A549 (cell line): ENCODE measurements around the gene DSCAM. TPM values are rescaled to one million over a fixed set of nuclear protein-coding genes. Genes with fewer than 3 reads are reported as not detected.

Source experiments
- ATAC-seq, 2 experiments: fragments of 200-7000 bp in 1 of 2; fragments of >200 bp in 1 of 2; cut with Nextera tagmentation in 1 of 2; cut with Tn5 transposase in 1 of 2; 3 replicates each; pipeline versions ENCODE4 v1.8.0 to v1.9.1; 2018 to 2020; ENCODE audit warnings: mild to moderate bottlenecking in 1 of 2, moderate library complexity in 1 of 2
- CTCF ChIA-PET: fragments of 300-600 bp; sonication (Branson Sonifier 250); formaldehyde crosslinking; extraction: SDS; loops from one replicate; lab custom pipeline; 2021; ENCODE audit warnings: antibody characterized with exemption, inconsistent platforms; lab: Yijun Ruan, JAX
- POLR2A ChIA-PET: fragments of 350-600 bp; formaldehyde crosslinking; extraction: SDS; loops from one replicate; lab custom pipeline; 2021; ENCODE audit warnings: antibody characterized with exemption, inconsistent platforms; lab: Yijun Ruan, JAX
- DNase-seq, 2 experiments: peaks; one replicate each; pipeline versions ENCODE4 v3.0.0 to v3.0.0-alpha.2; 2011 to 2016; ENCODE audit warnings: low read depth in 1 of 2, low spot score in 1 of 2
- FAIRE-seq: peaks from 2 replicates; lab custom pipeline; 2011; peaks lifted over from hg19 to GRCh38; lab: Jason Lieb, UNC
- H3K27ac ChIP-seq, 2 experiments: fragments of >200 bp; sonication (Bioruptor Twin); formaldehyde crosslinking; 3 replicates each; pipeline ENCODE4 v1.5.1; 2016 to 2017
- H3K4me1 ChIP-seq: fragments of >200 bp; sonication (Bioruptor Twin); formaldehyde crosslinking; 3 replicates; pipeline ENCODE4 v1.6.1; 2016
- H3K4me2 ChIP-seq: fragments of >200 bp; sonication (Bioruptor Twin); formaldehyde crosslinking; 3 replicates; pipeline ENCODE4 v1.6.1; 2016
- H3K4me3 ChIP-seq: fragments of >200 bp; sonication (Bioruptor Twin); formaldehyde crosslinking; 3 replicates; pipeline ENCODE4 v1.5.1; 2016
- H3K9me3 ChIP-seq: fragments of >200 bp; sonication (Bioruptor Twin); formaldehyde crosslinking; 3 replicates; pipeline ENCODE4 v1.6.1; 2016
- ATOH8 ChIP-seq: fragments of 250-450 bp; sonication (Bioruptor Pico); IDR thresholded peaks from 2 replicates; pipeline ENCODE4 v1.5.0; 2020; ENCODE audit warnings: low read depth, mild to moderate bottlenecking, moderate library complexity
- CBX8 ChIP-seq: fragments of 200-600 bp; sonication (generic); IDR thresholded peaks from 2 replicates; pipeline ENCODE4 v1.6.1; 2016
- CEBPB ChIP-seq, 2 experiments: fragments of >200 bp in 1 of 2; sonication (Bioruptor Twin) in 1 of 2; formaldehyde crosslinking in 1 of 2; IDR thresholded peaks; 2 replicates each; pipeline ENCODE4 v1.6.1; 2012 to 2016
- CHD2 ChIP-seq: fragments of 150-350 bp; IDR thresholded peaks from 2 replicates; pipeline ENCODE4 v1.6.1; 2014; ENCODE audit warnings: low read length; ENCODE audit not compliant: partially characterized antibody
- CHD4 ChIP-seq: fragments of 200-600 bp; sonication (generic); IDR thresholded peaks from 2 replicates; pipeline ENCODE4 v1.6.1; 2016; ENCODE audit warnings: antibody characterized with exemption, mild to moderate bottlenecking, borderline replicate concordance
- CTCF ChIP-seq: fragments of >200 bp; sonication (Bioruptor Twin); formaldehyde crosslinking; IDR thresholded peaks from 3 replicates; pipeline ENCODE4 v1.5.1; 2016
- E2F6 ChIP-seq: IDR thresholded peaks from 2 replicates; pipeline ENCODE4 v1.6.1; 2012; ENCODE audit warnings: low read depth, borderline replicate concordance
- ELK1 ChIP-seq: fragments of 150-350 bp; IDR thresholded peaks from 2 replicates; pipeline ENCODE4 v1.6.1; 2014; ENCODE audit warnings: low read depth, mild to moderate bottlenecking, low read length
- EP300 ChIP-seq, 2 experiments: fragments of >200 bp; sonication (Bioruptor Twin); formaldehyde crosslinking; IDR thresholded peaks; 2 replicates in 1 of 2; 3 replicates in 1 of 2; pipeline ENCODE4 v1.6.1; 2016 to 2017
- ESRRA ChIP-seq: fragments of 150-350 bp; IDR thresholded peaks from 2 replicates; pipeline ENCODE4 v1.6.1; 2014; ENCODE audit warnings: mild to moderate bottlenecking, low read length, borderline replicate concordance
- FOSB ChIP-seq: fragments of 250-450 bp; sonication (Bioruptor Pico); IDR thresholded peaks from 2 replicates; pipeline ENCODE4 v1.5.0; 2020; ENCODE audit warnings: mild to moderate bottlenecking, moderate library complexity
- FOXS1 ChIP-seq: fragments of 250-450 bp; sonication (Bioruptor Pico); IDR thresholded peaks from 2 replicates; pipeline ENCODE4 v1.5.0; 2020; ENCODE audit warnings: mild to moderate bottlenecking, moderate library complexity
- GATA3 ChIP-seq: IDR thresholded peaks from 2 replicates; pipeline ENCODE4 v1.6.1; 2012; ENCODE audit warnings: borderline replicate concordance
- HES2 ChIP-seq: fragments of >200 bp; sonication (Bioruptor Twin); formaldehyde crosslinking; IDR thresholded peaks from 2 replicates; pipeline ENCODE4 v1.6.1; 2016
- HEYL ChIP-seq: fragments of 250-450 bp; sonication (Bioruptor Pico); IDR thresholded peaks from 2 replicates; pipeline ENCODE4 v1.8.0; 2021; ENCODE audit warnings: mild to moderate bottlenecking, moderate library complexity
- KDM1A ChIP-seq: fragments of 200-600 bp; sonication (generic); IDR thresholded peaks from 2 replicates; pipeline ENCODE4 v1.6.1; 2016; ENCODE audit warnings: low read depth, mild to moderate bottlenecking
- MAZ ChIP-seq: fragments of 150-350 bp; IDR thresholded peaks from 2 replicates; pipeline ENCODE4 v1.6.1; 2014; ENCODE audit warnings: antibody characterized with exemption, low read depth, low read length, borderline replicate concordance
- NFE2L2 ChIP-seq: fragments of 150-350 bp; conservative IDR thresholded peaks from 2 replicates; pipeline ENCODE4 v1.6.1; 2014; ENCODE audit warnings: low read length
- PBX3 ChIP-seq: IDR thresholded peaks from 2 replicates; pipeline ENCODE4 v1.6.1; 2012
- POLR2A ChIP-seq: IDR thresholded peaks from 2 replicates; pipeline ENCODE4 v1.6.1; 2012; ENCODE audit warnings: mild to moderate bottlenecking, low read length
- POLR2AphosphoS2 ChIP-seq: conservative IDR thresholded peaks from 2 replicates; pipeline ENCODE4 v1.6.1; 2012; ENCODE audit warnings: low read length, improper control_type of control experiment, inconsistent platforms
- RARB ChIP-seq: fragments of 250-450 bp; sonication (Bioruptor Pico); IDR thresholded peaks from 2 replicates; pipeline ENCODE4 v1.8.0; 2021; ENCODE audit warnings: mild to moderate bottlenecking, moderate library complexity
- RFX5 ChIP-seq: fragments of 450-650 bp; IDR thresholded peaks from 2 replicates; pipeline ENCODE4 v1.7.1; 2014; ENCODE audit warnings: antibody characterized with exemption, mild to moderate bottlenecking, moderate library complexity
- SREBF2 ChIP-seq: fragments of 450-650 bp; IDR thresholded peaks from 2 replicates; pipeline ENCODE4 v1.6.1; 2014; ENCODE audit warnings: mild to moderate bottlenecking, moderate library complexity
- TFCP2L1 ChIP-seq: fragments of 250-450 bp; sonication (Bioruptor Pico); IDR thresholded peaks from 2 replicates; pipeline ENCODE4 v1.5.0; 2021; ENCODE audit warnings: mild to moderate bottlenecking
- TP53 ChIP-seq: fragments of 250-450 bp; sonication (Bioruptor Pico); IDR thresholded peaks from 2 replicates; pipeline ENCODE4 v1.5.0; 2021; ENCODE audit warnings: mild to moderate bottlenecking, moderate library complexity
- USF2 ChIP-seq: fragments of 450-650 bp; IDR thresholded peaks from 2 replicates; pipeline ENCODE4 v1.6.1; 2014; ENCODE audit warnings: antibody characterized with exemption
- ZFP36 ChIP-seq: fragments of 450-650 bp; IDR thresholded peaks from 2 replicates; pipeline ENCODE4 v1.6.1; 2014; ENCODE audit warnings: borderline replicate concordance; ENCODE audit not compliant: partially characterized antibody
- ZSCAN20 ChIP-seq: fragments of 250-450 bp; sonication (Bioruptor Pico); IDR thresholded peaks from 2 replicates; pipeline ENCODE4 v1.8.0; 2022; ENCODE audit warnings: mild to moderate bottlenecking, moderate library complexity
- WGBS: methylation state at CpG from one replicate; pipeline ENCODE4 v1.1.6; 2017; ENCODE audit errors: missing lambda C conversion rate; 5-methylcytosine and 5-hydroxymethylcytosine counted together
- polyA plus RNA-seq, 4 experiments: library from polyadenylated mRNA; depleted of rRNA in 3 of 4; stranded (reverse); fragments of >200 nt; fragmentation: RNase III in 1 of 4; extraction: RNeasy Plus Mini Kit Qiagen cat#74134 plus additional on column Dnase treatment in 1 of 4; gene quantifications; 2 replicates in 3 of 4; 3 replicates in 1 of 4; pipeline ENCODE4 v1.2.3, GENCODE V29; 2011 to 2017

Gene DSCAM
- polyA plus RNA-seq, 2 of the 4 experiments (the other 2 are of a cell fraction) = not detected

- Histone ChIP-seq H3K4me2 (no peak overlapping the region), H3K27ac (no peak overlapping the region), H3K4me3 (no peak overlapping the region), H3K4me1 (no peaks in the 10 kb centered on the region), H3K9me3 (no peaks in the 10 kb centered on the region)
- 9% methylated on average over 4 of the region's 4 CpGs for WGBS
- no peak for ATAC-seq
- TF ChIP-seq ATOH8 (CRISPR knock-in tag) = no peak
- TF ChIP-seq ELK1 = no peak
- TF ChIP-seq HES2 = no peak
- TF ChIP-seq FOXS1 (CRISPR knock-in tag) = no peak
- no peak for TF ChIP-seq CTCF
- no peak for TF ChIP-seq POLR2A
- no peak for TF ChIP-seq GATA3
- no peak for TF ChIP-seq ZSCAN20 (CRISPR knock-in tag)
- no peak for TF ChIP-seq MAZ
- no peak for TF ChIP-seq CEBPB (IDR thresholded peaks at IDR 0.05)
- no peak for TF ChIP-seq TP53 (CRISPR knock-in tag)
- TF ChIP-seq FOSB = no peak
- TF ChIP-seq KDM1A = no peak
- no peak for TF ChIP-seq RFX5
- no peak for TF ChIP-seq CHD2
- no peak for TF ChIP-seq RARB (CRISPR knock-in tag)
- ChIA-PET POLR2A (no interaction called here), CTCF (interaction anchor here (0.9 kb wide), 1 partner anchor 11 kb away, joined by 3 read pairs; no protein-coding TSS in a partner anchor)
- no peak for FAIRE-seq
- no peak for DNase-seq
These were observed 16.1 kb downstream of the DSCAM start for GRCh38 chr21:40830836-40831235.

- Histone ChIP-seq H3K27ac (no peak overlapping the region), H3K4me3 (no peak overlapping the region), H3K9me3 (no peaks in the 10 kb centered on the region), H3K4me1 (no peaks in the 10 kb centered on the region), H3K4me2 (no peak overlapping the region)
- CTCF ChIA-PET = no interaction called here
- POLR2A ChIA-PET = no interaction called here
- FAIRE-seq = no peak
- WGBS = 0% methylated on average over 2 of the region's 2 CpGs
- ATAC-seq = no peak
- TF ChIP-seq PBX3 (no peak), SREBF2 (no peak), E2F6 (no peak), ELK1 (no peak), CHD2 (no peak), NFE2L2 (no peak), CHD4 (no peak), TFCP2L1 (CRISPR knock-in tag) (no peak), GATA3 (no peak), HEYL (CRISPR knock-in tag) (no peak), EP300 (IDR thresholded peaks at IDR 0.05) (no peak), ESRRA (no peak), ZFP36 (no peak), USF2 (no peak), CBX8 (no peak), POLR2AphosphoS2 (no peak)
- no peak for DNase-seq
These were observed 17.2 kb downstream of the DSCAM start for GRCh38 chr21:40829791-40830190.
